Measurements from ENCODE around the gene VCL. TPM values are rescaled to one million over a fixed set of nuclear protein-coding genes. Genes with fewer than 3 reads are reported as not detected.
"Not testable (repeated sequence)": the region's sequence is repeated elsewhere in the genome, so short reads cannot be mapped to it uniquely, and the experiment has no call there.

Gene VCL
- total RNA-seq, 2 donors from 2014 or later: 42.1 to 51.4 TPM

GRCh38 chr10:74047871-74048270, 50.0 kb downstream of the VCL start:
- no peak overlapping the region for H3K4me3 Mint-ChIP-seq
- no peaks in the 10 kb centered on the region for H3K27me3 Mint-ChIP-seq
- DNase-seq (ENCODE audit: low spot score) (no peak), ATAC-seq (no peak)
- no peaks in the 10 kb centered on the region for H3K36me3 Mint-ChIP-seq
- H3K4me1 Mint-ChIP-seq (ENCODE audit: low read depth in 2 of 2): peaks cover 14 to 32% of the 10 kb centered on the region in 2 donors
- H3K27ac Mint-ChIP-seq: no peak overlapping the region
- H3K9me3 Mint-ChIP-seq: no peaks in the 10 kb centered on the region

GRCh38 chr10:74048433-74048832, 50.5 kb downstream of the VCL start:
- peaks cover 17 to 37% of the 10 kb centered on the region in 2 donors for H3K4me1 Mint-ChIP-seq (ENCODE audit: low read depth in 2 of 2)
- no peak overlapping the region for H3K4me3 Mint-ChIP-seq
- DNase-seq (ENCODE audit: low spot score): no peak
- H3K27me3 Mint-ChIP-seq: no peaks in the 10 kb centered on the region
- no peak for ATAC-seq
- no peaks in the 10 kb centered on the region for H3K36me3 Mint-ChIP-seq
- H3K9me3 Mint-ChIP-seq: no peaks in the 10 kb centered on the region
- H3K27ac Mint-ChIP-seq: no peak overlapping the region

GRCh38 chr10:74049955-74050354, 52.0 kb downstream of the VCL start:
- Mint-ChIP-seq H3K27ac (peak overlapping the region in 1 of 2 donors; percentile 1), H3K27me3 (no peaks in the 10 kb centered on the region), H3K9me3 (no peaks in the 10 kb centered on the region), H3K36me3 (no peaks in the 10 kb centered on the region), H3K4me1 (ENCODE audit: low read depth in 2 of 2) (peaks cover 24 to 46% of the 10 kb centered on the region in 2 donors), H3K4me3 (no peak overlapping the region)
- DNase-seq (ENCODE audit: low spot score): no peak
- no peak for ATAC-seq

- H3K9me3 Mint-ChIP-seq: no peaks in the 10 kb centered on the region
- DNase-seq (ENCODE audit: low spot score): no peak
- no peak for ATAC-seq
- H3K4me3 Mint-ChIP-seq: no peak overlapping the region
- H3K27me3 Mint-ChIP-seq: no peaks in the 10 kb centered on the region
- H3K4me1 Mint-ChIP-seq (ENCODE audit: low read depth in 2 of 2): peaks cover 23 to 44% of the 10 kb centered on the region in 2 donors
- H3K27ac Mint-ChIP-seq: no peak overlapping the region
- no peaks in the 10 kb centered on the region for H3K36me3 Mint-ChIP-seq
These were observed 52.7 kb downstream of the VCL start for GRCh38 chr10:74050653-74051052.

- peak overlapping the region in 1 of 2 donors; percentile 62 for H3K27ac Mint-ChIP-seq
These were observed 53.9 kb downstream of the VCL start for GRCh38 chr10:74051736-74052342.

GRCh38 chr10:74052994-74053393, 55.1 kb downstream of the VCL start:
- no peak for DNase-seq (ENCODE audit: low spot score)
- Mint-ChIP-seq H3K27me3 (no peaks in the 10 kb centered on the region), H3K27ac (peak overlapping the region in 1 of 2 donors; percentile 16), H3K4me1 (ENCODE audit: low read depth in 2 of 2) (peaks cover 33 to 49% of the 10 kb centered on the region in 2 donors), H3K36me3 (no peaks in the 10 kb centered on the region), H3K9me3 (no peaks in the 10 kb centered on the region), H3K4me3 (no peak overlapping the region)
- ATAC-seq: no peak

More at GRCh38 chr10:74051736-74052342, 53.9 kb downstream of the VCL start:
- Mint-ChIP-seq H3K9me3 (no peaks in the 10 kb centered on the region), H3K36me3 (no peaks in the 10 kb centered on the region), H3K27me3 (no peaks in the 10 kb centered on the region), H3K4me3 (no peak overlapping the region), H3K4me1 (ENCODE audit: low read depth in 2 of 2) (peaks cover 31 to 51% of the 10 kb centered on the region in 2 donors)
- no peak for ATAC-seq
- DNase-seq (ENCODE audit: low spot score): no peak

- Mint-ChIP-seq H3K36me3 (no peaks in the 10 kb centered on the region), H3K27me3 (no peaks in the 10 kb centered on the region), H3K9me3 (no peaks in the 10 kb centered on the region), H3K27ac (peak overlapping the region; percentile 38 to 50), H3K4me1 (ENCODE audit: low read depth in 2 of 2) (peaks cover 35 to 48% of the 10 kb centered on the region in 2 donors), H3K4me3 (peak overlapping the region; percentile 44)
- DNase-seq (ENCODE audit: low spot score) (no peak), ATAC-seq (peak in 1 of 2 donors; percentile 17)
These were observed 57.6 kb downstream of the VCL start for GRCh38 chr10:74055383-74056049.

GRCh38 chr10:74056050-74056818, 58.3 kb downstream of the VCL start:
- DNase-seq (ENCODE audit: low spot score) (no peak), ATAC-seq (peak; percentile 76 to 89)
- Mint-ChIP-seq H3K4me1 (ENCODE audit: low read depth in 2 of 2) (peaks cover 40 to 53% of the 10 kb centered on the region in 2 donors), H3K4me3 (peak overlapping the region; percentile 44), H3K9me3 (no peaks in the 10 kb centered on the region), H3K27me3 (no peaks in the 10 kb centered on the region), H3K27ac (peak overlapping the region; percentile 38 to 50), H3K36me3 (no peaks in the 10 kb centered on the region)

GRCh38 chr10:74058071-74058470, 60.2 kb downstream of the VCL start:
- DNase-seq (ENCODE audit: low spot score) (no peak), ATAC-seq (no peak)
- no peaks in the 10 kb centered on the region for H3K27me3 Mint-ChIP-seq
- no peaks in the 10 kb centered on the region for H3K9me3 Mint-ChIP-seq
- peak overlapping the region; percentile 43 for H3K4me3 Mint-ChIP-seq
- H3K36me3 Mint-ChIP-seq: peaks cover under 1% of the 10 kb centered on the region
- peaks cover 48 to 51% of the 10 kb centered on the region in 2 donors for H3K4me1 Mint-ChIP-seq (ENCODE audit: low read depth in 2 of 2)
- H3K27ac Mint-ChIP-seq: peak overlapping the region; percentile 23 to 29

- Mint-ChIP-seq H3K27ac (peak overlapping the region; percentile 23 to 29), H3K27me3 (no peaks in the 10 kb centered on the region), H3K4me3 (no peak overlapping the region), H3K4me1 (ENCODE audit: low read depth in 2 of 2) (peaks cover 50 to 51% of the 10 kb centered on the region in 2 donors), H3K9me3 (peaks cover 4% of the 10 kb centered on the region), H3K36me3 (peaks cover 6% of the 10 kb centered on the region)
- no peak for ATAC-seq
- no peak for DNase-seq (ENCODE audit: low spot score)
These were observed 60.7 kb downstream of the VCL start for GRCh38 chr10:74058658-74059057.

GRCh38 chr10:74061104-74061503, 63.2 kb downstream of the VCL start:
- H3K27me3 Mint-ChIP-seq: no peaks in the 10 kb centered on the region
- ATAC-seq (no peak), DNase-seq (ENCODE audit: low spot score) (no peak)
- H3K27ac Mint-ChIP-seq: peak overlapping the region in 1 of 2 donors; percentile 51
- H3K36me3 Mint-ChIP-seq: peaks cover 10% of the 10 kb centered on the region
- H3K4me1 Mint-ChIP-seq (ENCODE audit: low read depth in 2 of 2): peaks cover 40 to 42% of the 10 kb centered on the region in 2 donors
- H3K4me3 Mint-ChIP-seq: no peak overlapping the region
- H3K9me3 Mint-ChIP-seq: peaks cover 6% of the 10 kb centered on the region

- not testable (repeated sequence) for H3K9me3 Mint-ChIP-seq; DNase-seq (ENCODE audit: low spot score); H3K4me3 Mint-ChIP-seq; H3K27me3 Mint-ChIP-seq; ATAC-seq
- peaks cover 10% of the 10 kb centered on the region for H3K36me3 Mint-ChIP-seq
- H3K4me1 Mint-ChIP-seq (ENCODE audit: low read depth in 2 of 2): peaks cover 33 to 35% of the 10 kb centered on the region in 2 donors
- peak overlapping the region in 1 of 2 donors; percentile 51 for H3K27ac Mint-ChIP-seq
These were observed 64.1 kb downstream of the VCL start for GRCh38 chr10:74061978-74062377.

GRCh38 chr10:74063256-74063655, 65.3 kb downstream of the VCL start:
- ATAC-seq: no peak
- peaks cover 10% of the 10 kb centered on the region for H3K36me3 Mint-ChIP-seq
- no peak overlapping the region for H3K4me3 Mint-ChIP-seq
- peaks cover 31 to 32% of the 10 kb centered on the region in 2 donors for H3K4me1 Mint-ChIP-seq (ENCODE audit: low read depth in 2 of 2)
- no peak for DNase-seq (ENCODE audit: low spot score)
- peaks cover 6% of the 10 kb centered on the region for H3K9me3 Mint-ChIP-seq
- peak overlapping the region; percentile 12 to 19 for H3K27ac Mint-ChIP-seq
- H3K27me3 Mint-ChIP-seq: no peaks in the 10 kb centered on the region
